HUES64 (cell line): ENCODE data around the gene MRPS12.

ENCODE experiments used
- H3K27ac ChIP-seq: 2 replicates; pipeline ENCODE4 v1.7.0; 2013; ENCODE audit warnings: low read depth, low read length, inconsistent platforms
- H3K27me3 ChIP-seq: 2 replicates; pipeline ENCODE4 v1.6.1; 2013; ENCODE audit warnings: mild to moderate bottlenecking, low read length; ENCODE audit not compliant: insufficient read depth
- H3K36me3 ChIP-seq: 2 replicates; pipeline ENCODE4 v1.6.1; 2013; ENCODE audit warnings: mild to moderate bottlenecking, low read length; ENCODE audit not compliant: insufficient read depth
- H3K4me1 ChIP-seq: 2 replicates; pipeline ENCODE4 v1.6.1; 2013; ENCODE audit warnings: mild to moderate bottlenecking, low read length, moderate library complexity; ENCODE audit not compliant: insufficient read depth
- H3K4me3 ChIP-seq: 2 replicates; pipeline ENCODE4 v1.5.1; 2013; ENCODE audit warnings: mild to moderate bottlenecking, low read length, moderate library complexity
- H3K9ac ChIP-seq: 2 replicates; pipeline ENCODE4 v1.6.1; 2013; ENCODE audit warnings: mild to moderate bottlenecking, low read depth, low read length
- H3K9me3 ChIP-seq: 2 replicates; pipeline ENCODE4 v1.6.1; 2013; ENCODE audit warnings: low read depth, low read length; ENCODE audit not compliant: insufficient read depth
- WGBS: fragments of 150-250, 120-280 bp; methylation state at CpG from one replicate; pipeline ENCODE4 v1.1.7; 2013; ENCODE audit warnings: missing lambda C conversion rate; 5-methylcytosine and 5-hydroxymethylcytosine counted together

The MRPS12 gene

DNA sequence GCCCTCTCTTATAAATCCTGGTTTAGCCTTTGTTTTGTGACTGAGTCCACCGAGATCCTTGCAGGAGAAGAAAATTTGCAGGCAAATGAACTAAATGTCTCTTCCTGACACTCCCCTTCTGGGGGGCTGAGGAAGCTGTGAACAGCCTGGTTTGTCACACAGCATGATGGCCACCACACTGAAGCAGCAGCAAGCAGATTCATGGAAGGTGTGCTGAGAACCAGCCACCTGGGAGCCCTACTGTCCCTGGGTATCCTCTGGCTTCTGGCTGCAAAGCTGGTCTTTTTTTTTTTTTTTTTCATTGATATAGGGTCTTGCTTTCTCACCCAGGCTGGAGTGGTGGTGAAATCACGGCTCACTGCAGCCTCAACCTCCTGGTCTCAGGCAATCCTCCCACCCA, 11.2 kb downstream of the MRPS12 start:
- H3K9ac ChIP-seq, result no peak overlapping the region
- 77% methylated on average over 2 of the region's 2 CpGs for WGBS
- H3K36me3 ChIP-seq, result peaks cover 15% of the 10 kb centered on the region; the same call in 1 of the 2 replicates
- no peaks in the 10 kb centered on the region for H3K4me1 ChIP-seq
- no peaks in the 10 kb centered on the region for H3K9me3 ChIP-seq
- no peak overlapping the region for H3K27ac ChIP-seq
- H3K4me3 ChIP-seq, result no peak overlapping the region
- no peaks in the 10 kb centered on the region for H3K27me3 ChIP-seq

GRCh38 chr19:38942471-38943181, 11.9 kb downstream of the MRPS12 start:
- Histone ChIP-seq H3K9ac (no peak overlapping the region), H3K36me3 (peaks cover 19% of the 10 kb centered on the region)

DNA sequence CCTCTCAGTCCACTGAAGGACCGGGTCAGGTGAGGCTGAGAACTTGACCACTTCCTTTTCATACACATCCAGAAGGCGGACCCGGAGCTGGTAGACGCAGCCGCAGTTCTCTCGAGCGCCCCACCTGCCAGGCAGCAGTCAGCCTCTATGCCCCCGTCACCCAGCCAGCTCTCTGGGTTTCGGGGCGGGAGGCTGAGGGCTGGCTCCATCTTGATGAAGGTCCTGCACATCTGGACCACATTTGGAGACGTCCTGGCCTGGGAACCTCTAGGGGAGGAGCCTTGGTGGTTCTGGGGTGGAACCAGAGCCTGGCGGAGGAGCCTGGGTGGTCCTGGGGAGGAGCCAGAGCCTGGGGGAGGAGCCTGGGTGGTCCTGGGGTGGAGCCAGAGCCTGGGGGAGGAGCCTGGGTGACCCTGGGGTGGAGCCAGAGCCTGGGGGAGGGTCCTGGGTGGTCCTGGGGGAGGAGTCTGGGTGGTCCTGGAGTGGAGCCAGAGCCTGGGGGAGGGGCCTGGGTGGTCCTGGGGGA, 14.3 kb downstream of the MRPS12 start:
- Histone ChIP-seq H3K36me3 (peaks cover 19% of the 10 kb centered on the region), H3K9ac (no peak overlapping the region), H3K4me1 (no peaks in the 10 kb centered on the region), H3K4me3 (no peak overlapping the region), H3K27me3 (no peaks in the 10 kb centered on the region), H3K27ac (no peak overlapping the region), H3K9me3 (no peaks in the 10 kb centered on the region)
- 96% methylated on average over 11 of the region's 12 CpGs for WGBS

More at GRCh38 chr19:38942471-38943181, 11.9 kb downstream of the MRPS12 start:
- 91% methylated on average over 19 of the region's 20 CpGs for WGBS
- Histone ChIP-seq H3K4me3 (no peak overlapping the region), H3K9me3 (no peaks in the 10 kb centered on the region), H3K27me3 (no peaks in the 10 kb centered on the region), H3K27ac (no peak overlapping the region), H3K4me1 (no peaks in the 10 kb centered on the region)

DNA sequence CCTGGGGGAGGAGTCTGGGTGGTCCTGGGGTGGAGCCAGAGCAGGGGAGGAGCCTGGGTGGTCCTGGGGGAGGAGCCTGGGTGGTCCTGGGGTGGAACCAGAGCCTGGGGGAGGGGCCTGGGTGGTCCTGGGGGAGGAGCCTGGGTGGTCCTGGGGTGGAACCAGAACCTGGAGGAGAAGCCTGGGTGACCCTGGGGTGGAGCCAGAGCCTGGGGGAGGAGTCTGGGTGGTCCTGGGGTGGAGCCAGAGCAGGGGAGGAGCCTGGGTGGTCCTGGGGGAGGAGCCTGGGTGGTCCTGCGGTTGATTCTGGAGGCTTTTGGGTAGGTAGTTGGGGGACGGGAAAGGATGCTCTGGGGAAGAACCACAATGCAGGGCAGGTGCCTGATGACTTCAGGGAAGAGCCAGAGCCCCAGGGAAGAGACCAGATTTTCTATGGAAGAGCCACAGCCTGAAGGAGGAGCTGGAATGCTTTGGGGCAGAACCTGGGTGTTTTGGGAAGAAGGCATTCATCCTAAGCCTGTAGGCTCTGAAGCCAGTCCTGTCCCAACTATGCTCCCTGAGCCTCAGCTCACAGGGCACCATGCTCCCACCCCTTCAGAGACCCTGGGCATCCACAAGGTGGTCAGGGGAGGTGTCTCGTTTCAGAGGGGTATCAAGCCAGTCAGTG, 15.0 kb downstream of the MRPS12 start:
- Histone ChIP-seq H3K27ac (no peak overlapping the region), H3K9ac (no peak overlapping the region), H3K4me1 (no peaks in the 10 kb centered on the region), H3K9me3 (no peaks in the 10 kb centered on the region), H3K36me3 (peaks cover 19% of the 10 kb centered on the region), H3K27me3 (no peaks in the 10 kb centered on the region), H3K4me3 (no peak overlapping the region)
- WGBS, result 98% methylated on average over 3 of the region's 3 CpGs

DNA sequence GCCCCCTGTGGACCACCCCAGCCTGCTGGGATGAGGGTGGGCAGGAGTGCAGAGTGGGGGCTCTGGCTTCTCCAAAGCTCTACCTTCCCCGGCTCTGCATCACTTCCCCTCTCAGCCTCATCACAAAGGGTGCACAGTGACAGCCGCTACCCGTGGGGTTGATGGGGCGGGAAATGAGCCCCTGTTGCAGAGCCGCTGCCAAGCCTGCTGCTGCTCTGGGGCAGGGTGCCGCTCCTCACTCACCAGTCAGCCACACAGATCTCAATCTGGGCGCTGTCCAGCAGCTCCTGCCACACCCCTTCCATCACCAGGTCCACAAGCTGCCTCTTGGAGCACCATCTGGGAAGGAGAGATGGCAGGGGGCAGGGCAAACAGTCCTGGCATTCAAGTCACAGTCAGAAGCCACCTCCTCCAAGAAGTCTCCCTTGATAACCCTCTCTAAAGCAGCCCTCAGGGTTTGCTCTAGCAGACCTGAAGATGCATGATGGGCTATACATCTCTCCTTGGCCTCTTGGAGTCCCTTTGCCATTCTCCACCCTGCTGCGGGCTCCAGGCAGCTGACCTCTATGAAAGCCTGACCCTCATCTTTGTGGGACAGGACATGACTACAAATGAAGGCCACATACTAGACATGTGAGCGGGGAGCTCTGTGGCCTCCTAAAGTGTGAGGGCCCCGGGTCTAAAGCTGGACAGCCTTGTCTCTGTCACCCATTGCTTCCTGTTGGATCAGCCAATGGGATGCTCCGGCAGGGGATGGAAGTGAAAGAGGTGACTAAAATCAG, 15.7 kb downstream of the MRPS12 start:
- peaks cover 19% of the 10 kb centered on the region for H3K36me3 ChIP-seq

DNA sequence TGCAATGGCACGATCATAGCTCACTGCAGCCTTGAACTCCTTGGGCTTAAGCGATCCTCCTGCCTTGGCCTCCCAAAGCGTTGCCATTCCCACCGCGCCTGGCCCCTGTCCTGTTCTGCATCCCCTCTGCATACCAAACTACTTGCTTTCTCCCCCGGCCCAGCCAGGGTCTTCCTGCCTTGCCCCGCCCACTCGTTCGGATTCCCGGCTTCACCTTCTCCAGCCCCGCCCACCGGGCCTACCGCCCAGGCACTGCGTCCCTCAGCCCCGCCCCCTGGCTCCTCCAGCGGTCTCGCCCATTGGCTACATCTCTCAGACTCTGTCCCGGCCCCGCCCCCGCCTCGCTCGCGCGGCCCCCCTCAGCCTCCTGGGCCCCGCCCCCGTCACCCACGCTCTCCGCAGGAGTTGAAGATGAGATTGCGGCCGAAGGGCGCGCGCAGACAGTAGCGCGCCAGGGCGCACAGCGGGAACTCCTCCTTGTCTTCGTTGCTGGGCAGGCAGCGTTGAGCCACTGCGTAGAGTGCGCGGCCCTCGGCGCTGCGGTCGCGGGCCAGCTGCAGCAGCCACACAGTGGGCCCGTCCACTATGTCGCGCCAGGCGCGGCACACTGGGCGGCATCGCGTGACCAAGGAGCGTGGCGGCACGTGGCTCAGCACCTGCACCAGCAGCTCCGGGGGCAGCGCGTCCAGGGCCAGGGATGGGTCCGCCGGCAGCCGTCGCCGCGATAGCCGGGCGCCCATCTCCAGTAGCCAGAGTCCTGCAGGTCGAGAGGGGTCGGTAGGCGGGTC, 19.0 kb downstream of the MRPS12 start:
- peak overlapping the region; percentile 35; the same call in 1 of the 2 replicates for H3K9ac ChIP-seq
- 53% methylated on average over 72 of the region's 72 CpGs for WGBS
- H3K36me3 ChIP-seq, result peaks cover 16% of the 10 kb centered on the region
- no peaks in the 10 kb centered on the region for H3K27me3 ChIP-seq
- H3K27ac ChIP-seq, result no peak overlapping the region
- peak overlapping the region; percentile 58 for H3K4me3 ChIP-seq
- H3K9me3 ChIP-seq, result no peaks in the 10 kb centered on the region
- H3K4me1 ChIP-seq, result no peaks in the 10 kb centered on the region

More for the DNA sequence above, 15.7 kb downstream of the MRPS12 start:
- no peaks in the 10 kb centered on the region for H3K4me1 ChIP-seq
- H3K27me3 ChIP-seq, result no peaks in the 10 kb centered on the region
- no peak overlapping the region for H3K27ac ChIP-seq
- no peak overlapping the region for H3K4me3 ChIP-seq
- 89% methylated on average over 11 of the region's 11 CpGs for WGBS
- no peaks in the 10 kb centered on the region for H3K9me3 ChIP-seq
- H3K9ac ChIP-seq, result no peak overlapping the region

DNA sequence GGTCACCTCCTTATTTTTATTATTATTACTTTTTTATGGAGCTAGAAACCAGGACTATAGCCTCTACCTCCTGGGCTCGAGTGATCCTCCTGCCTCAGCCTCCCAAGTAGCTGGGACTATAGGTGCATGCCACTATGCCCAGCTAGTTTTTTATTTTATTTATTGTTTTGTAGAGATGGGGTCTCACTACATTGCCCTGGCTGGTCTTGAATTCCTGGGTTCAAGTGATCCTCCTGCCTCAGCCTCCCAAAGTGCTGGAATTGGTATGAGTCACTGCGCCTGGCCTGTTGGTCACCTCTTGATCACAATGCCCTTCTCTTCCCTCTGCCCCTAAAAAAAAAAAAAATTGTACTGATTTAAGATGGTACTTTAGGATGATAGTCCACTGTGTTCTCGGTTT, 20.4 kb downstream of the MRPS12 start:
- Histone ChIP-seq H3K4me1 (no peaks in the 10 kb centered on the region), H3K27me3 (no peaks in the 10 kb centered on the region)
- WGBS, result 100% methylated on average over 2 of the region's 3 CpGs

DNA sequence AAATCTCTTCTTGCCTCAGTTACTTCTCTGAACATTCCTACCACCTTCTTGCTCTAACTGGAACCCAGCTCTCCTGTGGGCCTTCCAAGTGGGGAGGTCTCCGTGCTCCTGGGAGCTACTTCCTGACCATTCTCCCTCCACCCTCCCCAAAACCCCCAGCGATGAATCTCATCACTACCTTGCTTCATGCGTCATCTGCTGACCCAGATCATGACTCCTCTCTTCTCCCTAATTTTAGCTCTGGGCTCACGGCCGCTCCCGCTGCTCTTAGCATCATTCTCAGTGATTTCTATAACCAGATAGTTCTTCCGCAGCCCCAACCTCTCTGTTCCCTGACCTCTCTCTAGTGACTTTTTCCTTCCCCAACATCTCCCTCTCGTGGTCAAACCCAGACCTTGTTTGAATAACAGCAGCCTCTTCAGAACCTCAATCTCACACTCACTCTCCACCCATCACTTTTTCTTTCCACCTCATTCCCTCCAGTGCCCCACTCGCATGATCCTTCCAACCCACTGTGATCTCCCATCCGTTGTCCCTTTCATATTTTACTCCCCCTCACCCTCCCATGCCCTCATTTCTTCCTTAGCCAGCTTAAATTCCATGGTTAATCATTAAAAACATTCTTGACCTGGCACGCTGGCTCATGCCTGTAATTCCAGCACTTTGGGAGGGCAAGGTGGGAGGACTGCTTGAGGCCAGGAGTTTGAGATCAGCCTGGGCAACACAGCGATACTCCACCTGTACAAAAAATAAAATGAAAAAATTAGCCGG, 21.8 kb downstream of the MRPS12 start:
- Histone ChIP-seq H3K27ac (no peak overlapping the region), H3K4me3 (no peak overlapping the region), H3K9ac (no peak overlapping the region), H3K4me1 (no peaks in the 10 kb centered on the region), H3K9me3 (no peaks in the 10 kb centered on the region), H3K27me3 (no peaks in the 10 kb centered on the region), H3K36me3 (peaks cover 2% of the 10 kb centered on the region; the same call in 1 of the 2 replicates)
- 76% methylated on average over 13 of the region's 13 CpGs for WGBS

More for the DNA sequence above, 20.4 kb downstream of the MRPS12 start:
- H3K27ac ChIP-seq, result no peak overlapping the region
- no peak overlapping the region for H3K4me3 ChIP-seq
- H3K9me3 ChIP-seq, result no peaks in the 10 kb centered on the region
- H3K36me3 ChIP-seq, result peaks cover 10% of the 10 kb centered on the region
- no peak overlapping the region for H3K9ac ChIP-seq

DNA sequence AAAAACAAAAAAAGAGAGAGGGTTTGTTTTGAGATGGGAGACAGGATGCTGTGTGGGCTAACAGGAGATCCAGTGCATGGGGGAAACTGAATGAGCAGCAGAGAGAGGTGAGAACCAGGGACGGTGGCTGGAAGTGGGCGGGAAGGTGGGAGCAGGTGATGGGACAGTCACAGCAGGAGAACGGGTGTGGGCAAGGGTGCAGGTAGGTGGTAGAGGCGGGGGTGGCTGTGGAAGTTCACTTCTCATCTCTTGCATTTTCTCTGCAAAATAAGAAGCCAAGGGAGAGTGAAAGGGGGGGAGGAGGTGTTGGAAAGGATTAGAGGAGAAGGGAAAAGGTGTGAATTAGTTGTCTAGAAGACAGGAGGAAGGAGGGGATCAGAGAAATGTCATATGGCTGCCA, 22.9 kb downstream of the MRPS12 start:
- Histone ChIP-seq H3K27ac (no peak overlapping the region), H3K9me3 (peaks cover 4% of the 10 kb centered on the region; the same call in 1 of the 2 replicates), H3K4me3 (no peak overlapping the region), H3K4me1 (no peaks in the 10 kb centered on the region), H3K9ac (no peak overlapping the region), H3K36me3 (0 out of 2 replicates have a peak, but pooled peaks cover 4% of the 10 kb centered on the region), H3K27me3 (no peaks in the 10 kb centered on the region)
- 60% methylated on average over 4 of the region's 4 CpGs for WGBS

GRCh38 chr19:38956264-38956663, 25.5 kb downstream of the MRPS12 start:
- no peak overlapping the region for H3K27ac ChIP-seq
- no peak overlapping the region for H3K4me3 ChIP-seq
- H3K4me1 ChIP-seq, result no peaks in the 10 kb centered on the region
- WGBS, result 93% methylated on average over 2 of the region's 2 CpGs
- H3K9ac ChIP-seq, result no peak overlapping the region
- H3K9me3 ChIP-seq, result peaks cover 7% of the 10 kb centered on the region; the same call in 1 of the 2 replicates
- 0 out of 2 replicates have a peak, but pooled peaks cover 4% of the 10 kb centered on the region for H3K36me3 ChIP-seq
- no peaks in the 10 kb centered on the region for H3K27me3 ChIP-seq
